Measurements from ENCODE around the gene PRSS23.

GRCh38 chr11:86803136-86804045, 3.0 kb downstream of the PRSS23 start:
- TF ChIP-seq CTCF (IDR thresholded peaks at IDR 0.05; ENCODE audit: low read depth, low read length) (no peak), POLR2A (IDR thresholded peaks at IDR 0.05; ENCODE audit: extremely low read depth, insufficient read length) (no peak)
